Sigmoid colon (tissue), 7 donors: ENCODE data around the gene IMMP2L. TPM values are rescaled to one million over a fixed set of nuclear protein-coding genes. Genes with fewer than 3 reads are reported as not detected.

ENCODE experiments used
- DNase-seq: peaks from one replicate; pipeline ENCODE4 v3.0.0-alpha.2; 2019
- H3K27ac ChIP-seq, 4 donors: fragments of 200-600 bp; sonication (generic); one replicate each; pipeline ENCODE4 v1.5.1; 2016 to 2019; ENCODE audit warnings: mild to moderate bottlenecking in 1 of 4
- H3K27me3 ChIP-seq, 3 donors: fragments of 200-600 bp; sonication (generic); one replicate each; pipeline ENCODE4 v1.5.1; 2019; ENCODE audit warnings: mild to moderate bottlenecking in 1 of 3
- H3K36me3 ChIP-seq, 4 donors: fragments of 200-600 bp; sonication (generic); one replicate each; pipeline ENCODE4 v1.5.1; 2016 to 2019
- H3K4me1 ChIP-seq, 4 donors: fragments of 200-600 bp; sonication (generic); one replicate each; pipeline ENCODE4 v1.5.1; 2017 to 2019
- H3K4me3 ChIP-seq, 4 donors: fragments of 200-600 bp; sonication (generic); one replicate each; pipeline ENCODE4 v1.5.1; 2017 to 2019; ENCODE audit warnings: mild to moderate bottlenecking in 2 of 4, moderate library complexity in 1 of 4
- H3K9me3 ChIP-seq, 4 donors: fragments of 200-600 bp in 3 of 4; sonication (generic) in 3 of 4; one replicate each; pipeline versions ENCODE4 v1.5.1 to v1.6.1; 2013 to 2019
- CTCF ChIP-seq, 4 experiments: fragments of 450-650 bp in 3 of 4; fragments of 200-600 bp in 1 of 4; IDR thresholded peaks; one replicate each; pipeline ENCODE4 v1.5.1; 2016 to 2019; ENCODE audit warnings: antibody characterized with exemption in 4 of 4, mild to moderate bottlenecking in 3 of 4, moderate library complexity in 2 of 4
- EP300 ChIP-seq, 4 donors: sonication (generic); formaldehyde crosslinking; IDR thresholded peaks; one replicate each; pipeline ENCODE4 v1.6.1; 2017; ENCODE audit warnings: antibody characterized with exemption in 4 of 4
- POLR2A ChIP-seq, 2 donors: fragments of 450-650 bp; IDR thresholded peaks; one replicate each; pipeline ENCODE4 v1.6.1; 2016; ENCODE audit warnings: antibody characterized with exemption in 2 of 2, mild to moderate bottlenecking in 2 of 2, moderate library complexity in 2 of 2
- POLR2AphosphoS5 ChIP-seq, 4 donors: sonication (generic); formaldehyde crosslinking; IDR thresholded peaks; one replicate each; pipeline ENCODE4 v1.6.1; 2017; ENCODE audit warnings: antibody characterized with exemption in 4 of 4
- WGBS, 2 donors: extraction: QIAGEN DNeasy Blood & Tissue Kit; methylation state at CpG; one replicate each; pipeline ENCODE4 v1.1.7; 2013; 5-methylcytosine and 5-hydroxymethylcytosine counted together
- intact Hi-C: fragments of 100-400 bp; cut with DNase I; formaldehyde crosslinking; loops from one replicate; pipeline ENCODE4 v1.15.1; 2023
- polyA plus RNA-seq, 3 donors: library from polyadenylated mRNA; stranded (reverse); fragments of 200-250 nt; gene quantifications; one replicate each; pipeline ENCODE4 v1.2.3, GENCODE V29; 2013
- total RNA-seq, 4 donors: library from RNA; depleted of rRNA; stranded (reverse); fragments of >200 nt; gene quantifications; one replicate each; pipeline ENCODE4 v1.1.0, GENCODE V29; 2016
- donor health status: healthy with polysubstance abuse.
- donor health status: Bipolar disorder and iron deficiency.
- donor health status: healthy.

The IMMP2L gene
- total and polyA plus RNA-seq, 7 donors, result 2.5 to 57.9 (median 18.5) TPM

- no peaks in the 10 kb centered on the region for H3K36me3 ChIP-seq
- DNase-seq, result no peak
- TF ChIP-seq EP300 (IDR thresholded peaks at IDR 0.05) (no peak), POLR2AphosphoS5 (IDR thresholded peaks at IDR 0.05) (no peak), POLR2A (IDR thresholded peaks at IDR 0.05) (no peak)
- H3K4me1 ChIP-seq, result peaks cover 0 to 10% (median 3%) of the 10 kb centered on the region in 4 donors
- H3K4me3 ChIP-seq, result no peak overlapping the region
- intact Hi-C loops, result no loop called here
- no peaks in the 10 kb centered on the region for H3K27me3 ChIP-seq
- no peak overlapping the region for H3K27ac ChIP-seq
- H3K9me3 ChIP-seq, result no peaks in the 10 kb centered on the region
Observed at GRCh38 chr7:110921595-110922151, 640.6 kb downstream of the IMMP2L start.

GRCh38 chr7:110918949-110919548 is 643.2 kb downstream of the IMMP2L start:
- Histone ChIP-seq H3K27ac (no peak overlapping the region), H3K9me3 (no peaks in the 10 kb centered on the region), H3K27me3 (no peaks in the 10 kb centered on the region), H3K4me3 (no peak overlapping the region), H3K36me3 (no peaks in the 10 kb centered on the region), H3K4me1 (peaks cover 0 to 10% (median 3%) of the 10 kb centered on the region in 4 donors)
- intact Hi-C loops, result no loop called here
- no peak for DNase-seq
- TF ChIP-seq POLR2AphosphoS5 (IDR thresholded peaks at IDR 0.05) (no peak), EP300 (IDR thresholded peaks at IDR 0.05) (no peak), POLR2A (IDR thresholded peaks at IDR 0.05) (no peak), CTCF (IDR thresholded peaks at IDR 0.05) (no peak)
- 78 to 93% methylated on average over 2 of the region's 2 CpGs for WGBS, 2 donors

DNA sequence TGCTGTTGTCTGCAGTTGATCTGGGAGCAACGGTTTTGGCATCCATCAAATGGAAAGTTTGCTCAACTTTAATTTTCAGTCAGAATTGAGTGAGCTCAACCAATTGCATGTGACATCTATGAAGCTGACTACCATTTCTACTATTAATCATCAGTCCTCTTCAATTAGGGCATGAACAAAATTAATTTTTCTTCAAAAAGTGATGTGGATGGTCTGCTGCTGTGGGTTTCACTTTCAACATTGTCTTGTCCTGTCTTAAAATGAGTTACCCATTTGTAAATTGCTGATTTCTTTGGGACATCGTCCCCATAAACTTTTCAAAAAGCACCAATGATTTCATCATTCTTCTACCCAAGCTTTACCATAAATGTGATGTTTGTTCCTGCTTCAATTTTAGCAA is 648.0 kb downstream of the IMMP2L start:
- Histone ChIP-seq H3K27me3 (no peaks in the 10 kb centered on the region), H3K27ac (no peak overlapping the region), H3K4me1 (peaks cover 0 to 6% (median 0%) of the 10 kb centered on the region in 4 donors), H3K36me3 (no peaks in the 10 kb centered on the region), H3K4me3 (no peak overlapping the region), H3K9me3 (no peaks in the 10 kb centered on the region)
- intact Hi-C loops, result no loop called here
- DNase-seq, result no peak
- WGBS, 2 donors, result 87% methylated on average over 2 of the region's 2 CpGs
- no peak for TF ChIP-seq POLR2A (IDR thresholded peaks at IDR 0.05)
- TF ChIP-seq EP300 (IDR thresholded peaks at IDR 0.05), result no peak
- no peak for TF ChIP-seq POLR2AphosphoS5 (IDR thresholded peaks at IDR 0.05)
- TF ChIP-seq CTCF (IDR thresholded peaks at IDR 0.05), result no peak

DNA sequence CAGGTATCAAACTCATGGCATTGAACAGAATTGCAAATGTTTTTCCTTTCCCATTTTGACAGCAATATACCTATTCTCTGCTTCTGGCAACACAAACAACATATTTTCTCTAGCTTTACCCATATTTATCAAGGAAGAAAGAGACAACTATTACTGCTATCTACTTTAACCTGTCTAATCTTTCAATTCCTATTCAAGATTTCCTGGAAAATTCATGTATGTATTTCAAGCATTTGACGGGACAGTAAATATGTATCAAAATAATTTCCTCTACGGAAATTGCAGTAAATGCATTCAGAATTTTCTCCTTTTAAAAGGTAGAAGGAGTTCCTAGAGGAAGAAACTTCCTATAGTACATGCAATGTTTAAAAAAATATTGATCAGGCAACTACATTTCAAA is 650.7 kb downstream of the IMMP2L start:
- Histone ChIP-seq H3K9me3 (no peaks in the 10 kb centered on the region), H3K27me3 (no peaks in the 10 kb centered on the region), H3K36me3 (no peaks in the 10 kb centered on the region), H3K4me1 (no peaks in the 10 kb centered on the region), H3K4me3 (no peak overlapping the region), H3K27ac (no peak overlapping the region)
- intact Hi-C loops, result no loop called here
- no peak for DNase-seq
- WGBS, 2 donors, result 90 to 94% methylated on average over 2 of the region's 2 CpGs
- TF ChIP-seq POLR2A (IDR thresholded peaks at IDR 0.05) (no peak), POLR2AphosphoS5 (IDR thresholded peaks at IDR 0.05) (no peak), EP300 (IDR thresholded peaks at IDR 0.05) (no peak), CTCF (IDR thresholded peaks at IDR 0.05) (no peak)

DNA sequence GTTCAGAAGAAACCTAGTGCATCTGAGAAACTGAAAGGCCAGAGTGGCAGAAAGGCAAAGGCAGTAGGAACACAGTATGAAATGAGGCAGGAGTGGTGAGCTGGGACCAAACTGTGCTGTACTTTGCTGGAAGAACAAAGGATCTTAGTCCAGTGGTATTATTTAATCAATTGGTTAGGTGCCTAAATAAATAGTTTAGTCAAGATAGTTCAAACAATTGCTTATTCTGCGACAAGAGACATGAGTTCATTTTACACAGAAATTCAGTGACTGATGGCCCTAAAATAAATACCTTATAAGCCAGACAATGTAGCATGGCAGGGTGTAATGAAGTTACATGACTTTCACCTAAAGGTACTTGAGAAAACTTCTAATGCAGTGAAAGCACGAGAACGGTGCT is 653.2 kb downstream of the IMMP2L start:
- DNase-seq, result no peak
- H3K4me1 ChIP-seq, result no peaks in the 10 kb centered on the region
- no peak for TF ChIP-seq POLR2AphosphoS5 (IDR thresholded peaks at IDR 0.05)
- H3K9me3 ChIP-seq, result no peaks in the 10 kb centered on the region
- H3K27ac ChIP-seq, result no peak overlapping the region
- intact Hi-C loops, result no loop called here
- H3K4me3 ChIP-seq, result no peak overlapping the region
- WGBS, 2 donors, result 69 to 80% methylated on average over 3 of the region's 3 CpGs
- H3K36me3 ChIP-seq, result no peaks in the 10 kb centered on the region
- H3K27me3 ChIP-seq, result no peaks in the 10 kb centered on the region
